ENCODE data around the gene POGK. TPM values are rescaled to one million over a fixed set of nuclear protein-coding genes. Genes with fewer than 3 reads are reported as not detected.
A peak's percentile ranks its signal among the peaks of the same experiment; 100 is the strongest.
"Not testable (repeated sequence)": the region's sequence is repeated elsewhere in the genome, so short reads cannot be mapped to it uniquely, and the experiment has no call there.

POGK gene
- total RNA-seq, 2 experiments from 2014 or later, result 36.1 to 37.7 TPM

DNA sequence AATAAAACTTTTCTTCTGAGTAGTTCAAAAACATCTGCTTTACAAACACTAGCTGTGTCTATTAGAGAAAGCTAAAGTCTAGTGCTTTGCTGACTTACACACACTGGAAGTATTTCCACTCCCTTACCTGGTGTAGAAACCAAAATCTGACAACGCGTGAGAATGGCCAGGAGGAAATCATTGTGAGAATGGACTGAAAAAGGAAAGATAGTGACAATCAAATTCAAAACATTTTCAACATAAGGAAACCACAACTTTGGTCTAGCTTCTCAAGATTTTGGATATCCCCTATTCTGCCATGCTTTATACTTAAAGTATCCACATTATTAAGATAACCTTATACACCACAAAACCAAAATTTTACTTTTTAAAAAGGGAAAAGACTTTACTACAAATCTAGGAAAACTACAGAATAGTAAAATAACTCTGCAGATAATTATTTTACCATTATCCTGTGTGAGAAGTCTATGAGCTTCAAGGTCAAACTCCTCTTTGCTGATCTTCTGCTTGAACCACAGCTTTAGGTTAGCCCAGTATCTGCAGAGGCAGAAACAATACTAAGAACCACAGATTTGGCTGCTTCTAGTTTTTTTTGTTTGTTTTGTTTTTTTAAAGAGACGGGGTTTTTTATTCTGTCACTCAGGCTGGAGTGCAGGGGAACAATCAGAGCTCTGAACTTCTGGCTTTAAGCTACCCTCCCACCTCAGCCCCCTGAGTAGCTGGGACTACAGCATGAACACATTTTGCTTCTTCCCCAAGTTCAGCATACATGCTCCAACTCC is 30.2 kb downstream of the POGK start:
- H3K27me3 Mint-ChIP-seq, result no peaks in the 10 kb centered on the region
- H3K27ac Mint-ChIP-seq, result peak overlapping the region; percentile 9
- ATAC-seq (ENCODE audit: low read depth), result no peak
- peaks cover 22% of the 10 kb centered on the region for H3K36me3 Mint-ChIP-seq
- no peak for DNase-seq
- H3K9me3 Mint-ChIP-seq, result no peaks in the 10 kb centered on the region
- H3K4me1 Mint-ChIP-seq, result peaks cover 32% of the 10 kb centered on the region
- no peak overlapping the region for H3K4me3 Mint-ChIP-seq
- POLR2A ChIA-PET, result interaction anchor here (0.8 to 0.9 kb wide), 2 partner anchors 31 to 351 kb away, joined by 3 to 5 read pairs; partner anchors contain the start of gene POU2F1

DNA sequence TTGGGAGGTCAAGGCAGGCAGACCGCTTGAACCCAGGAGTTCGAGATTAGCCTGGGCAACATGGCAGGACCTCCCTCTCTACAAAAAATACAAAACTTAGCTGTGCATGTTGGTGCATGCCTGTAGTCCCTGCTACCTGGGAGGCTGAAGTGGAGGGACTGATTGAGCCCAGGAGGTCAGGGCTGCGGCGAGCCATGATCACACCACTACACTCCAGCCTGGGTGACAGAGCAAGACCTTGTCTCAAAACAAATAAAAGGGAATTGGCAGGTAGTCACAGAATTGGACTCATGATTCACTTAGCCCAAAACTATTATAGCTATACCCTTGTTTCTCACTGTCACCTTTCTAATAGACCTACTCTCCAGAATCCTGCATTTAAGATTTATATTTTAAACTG is 31.3 kb downstream of the POGK start:
- POLR2A ChIA-PET, result no interaction called here
- Mint-ChIP-seq H3K9me3 (no peaks in the 10 kb centered on the region), H3K4me1 (peaks cover 40% of the 10 kb centered on the region), H3K27me3 (no peaks in the 10 kb centered on the region), H3K36me3 (peaks cover 19% of the 10 kb centered on the region), H3K4me3 (no peak overlapping the region), H3K27ac (no peak overlapping the region)
- ATAC-seq (ENCODE audit: low read depth), result no peak
- DNase-seq, result no peak

GRCh38 chr1:166874464-166874863 is 35.2 kb downstream of the POGK start:
- H3K4me1 Mint-ChIP-seq, result peaks cover 41% of the 10 kb centered on the region
- H3K4me3 Mint-ChIP-seq, result peak overlapping the region; percentile 29
- no peak for DNase-seq
- no peak overlapping the region for H3K27ac Mint-ChIP-seq
- H3K36me3 Mint-ChIP-seq, result peaks cover 11% of the 10 kb centered on the region
- peaks cover 4% of the 10 kb centered on the region for H3K27me3 Mint-ChIP-seq
- no peak for ATAC-seq (ENCODE audit: low read depth)
- H3K9me3 Mint-ChIP-seq, result no peaks in the 10 kb centered on the region
- POLR2A ChIA-PET, result no interaction called here

GRCh38 chr1:166875302-166875733 is 36.0 kb downstream of the POGK start:
- H3K9me3 Mint-ChIP-seq, result no peaks in the 10 kb centered on the region
- POLR2A ChIA-PET, result interaction anchor here (0.6 to 2.3 kb wide), 8 partner anchors 10 to 580 kb away, joined by 3 to 21 read pairs (median 6); partner anchors contain the start of genes POGK and POU2F1

GRCh38 chr1:166875734-166876539 is 36.7 kb downstream of the POGK start, which contains the start of gene TADA1:
Gene TADA1 (minus strand): TSS chr1:166876264. CDS start chr1:166876233, 31 bp downstream.
- Mint-ChIP-seq H3K27ac (peak within 1 kb of the TSS; percentile 99), H3K4me3 (peak within 1 kb of the TSS; percentile 99), H3K27me3 (peaks cover 4% of the 10 kb centered on the region), H3K9me3 (no peaks in the 10 kb centered on the region), H3K36me3 (peaks cover 11% of the 10 kb centered on the region), H3K4me1 (peaks cover 31% of the 10 kb centered on the region)
- ATAC-seq (ENCODE audit: low read depth), result peak; percentile 88
- peak; percentile 98 for DNase-seq
- POLR2A ChIA-PET, result interaction anchor here (0.6 to 2.3 kb wide), 9 partner anchors 9 to 741 kb away, joined by 3 to 21 read pairs (median 3); partner anchors contain the start of genes POGK and POU2F1

More at GRCh38 chr1:166875302-166875733, 36.0 kb downstream of the POGK start:
- DNase-seq, result no peak
- Mint-ChIP-seq H3K4me3 (peak overlapping the region; percentile 99), H3K27me3 (peaks cover 4% of the 10 kb centered on the region), H3K4me1 (peaks cover 32% of the 10 kb centered on the region), H3K36me3 (peaks cover 11% of the 10 kb centered on the region), H3K27ac (peak overlapping the region; percentile 68)
- no peak for ATAC-seq (ENCODE audit: low read depth)

- peaks cover 11% of the 10 kb centered on the region for H3K36me3 Mint-ChIP-seq
- H3K27ac Mint-ChIP-seq, result peak overlapping the region; percentile 99
- POLR2A ChIA-PET, result interaction anchor here (0.9 to 2.3 kb wide), 8 partner anchors 29 to 741 kb away, joined by 3 to 21 read pairs (median 6); partner anchors contain the start of genes POGK and POU2F1
- DNase-seq (no peak), ATAC-seq (ENCODE audit: low read depth) (no peak)
- H3K4me3 Mint-ChIP-seq, result peak overlapping the region; percentile 99
- peaks cover 28% of the 10 kb centered on the region for H3K4me1 Mint-ChIP-seq
- H3K27me3 Mint-ChIP-seq, result peaks cover 4% of the 10 kb centered on the region
- no peaks in the 10 kb centered on the region for H3K9me3 Mint-ChIP-seq
Measured at GRCh38 chr1:166876540-166876838, 37.2 kb downstream of the POGK start.

DNA sequence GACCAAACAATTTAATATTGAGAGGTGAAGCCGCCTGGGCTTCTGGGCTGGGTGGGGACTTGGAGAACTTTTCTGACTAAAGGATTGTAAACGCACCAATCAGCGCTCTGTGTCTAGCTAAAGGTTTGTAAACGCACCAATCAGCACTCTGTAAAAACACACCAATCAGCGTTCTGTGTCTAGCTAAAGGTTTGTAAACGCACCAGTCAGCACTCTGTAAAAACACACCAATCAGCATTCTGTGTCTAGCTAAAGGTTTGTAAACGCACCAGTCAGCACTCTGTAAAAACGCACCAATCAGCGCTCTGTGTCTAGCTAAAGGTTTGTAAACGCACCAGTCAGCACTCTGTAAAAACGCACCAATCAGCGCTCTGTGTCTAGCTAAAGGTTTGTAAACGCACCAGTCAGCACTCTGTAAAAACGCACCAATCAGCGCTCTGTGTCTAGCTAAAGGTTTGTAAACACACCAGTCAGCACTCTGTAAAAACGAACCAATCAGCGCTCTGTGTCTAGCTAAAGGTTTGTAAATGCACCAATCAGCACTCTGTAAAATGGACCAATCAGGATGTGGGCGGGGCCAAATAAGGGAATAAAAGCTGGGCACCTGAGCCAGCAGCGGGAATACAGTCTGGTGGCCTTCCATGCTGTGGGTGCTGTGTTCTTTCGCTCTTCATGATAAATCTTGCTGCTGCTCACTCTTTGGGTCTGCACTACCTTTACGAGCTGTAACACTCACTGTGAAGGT is 39.1 kb downstream of the POGK start:
- H3K27me3 Mint-ChIP-seq; H3K36me3 Mint-ChIP-seq; POLR2A ChIA-PET; H3K9me3 Mint-ChIP-seq; DNase-seq; H3K4me3 Mint-ChIP-seq; ATAC-seq (ENCODE audit: low read depth); H3K27ac Mint-ChIP-seq: not testable (repeated sequence)
- peaks cover 21% of the 10 kb centered on the region for H3K4me1 Mint-ChIP-seq

DNA sequence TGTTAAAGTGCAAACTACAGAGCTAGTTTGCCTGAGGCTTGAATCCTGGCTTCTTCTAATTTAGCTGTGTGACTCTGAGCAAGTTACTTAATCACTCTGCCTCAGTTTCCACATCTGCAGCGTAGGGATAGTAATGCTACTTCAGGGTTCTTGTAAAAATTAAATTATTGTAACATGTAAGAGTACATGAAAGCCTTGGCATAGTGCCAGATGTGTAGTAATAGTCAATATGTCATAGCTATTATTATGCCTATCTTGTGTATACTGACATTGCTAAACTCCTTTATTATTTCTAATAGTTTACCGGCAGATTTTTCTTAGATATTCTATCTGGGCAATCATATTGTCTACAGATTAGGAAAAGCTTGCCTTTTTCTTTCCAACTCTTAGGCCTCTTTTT is 43.6 kb downstream of the POGK start:
- POLR2A ChIA-PET, result no interaction called here
- no peak overlapping the region for H3K27ac Mint-ChIP-seq
- peaks cover 12% of the 10 kb centered on the region for H3K27me3 Mint-ChIP-seq
- no peaks in the 10 kb centered on the region for H3K36me3 Mint-ChIP-seq
- ATAC-seq (ENCODE audit: low read depth) (no peak), DNase-seq (no peak)
- peaks cover 19% of the 10 kb centered on the region for H3K4me1 Mint-ChIP-seq
- H3K9me3 Mint-ChIP-seq, result no peaks in the 10 kb centered on the region
- no peak overlapping the region for H3K4me3 Mint-ChIP-seq

- POLR2A ChIA-PET, result interaction anchor here (1.3 kb wide), 1 partner anchor 21 kb away, joined by 5 read pairs; no protein-coding TSS in a partner anchor
- peak; percentile 66 for DNase-seq
- Mint-ChIP-seq H3K4me1 (peaks cover 19% of the 10 kb centered on the region), H3K9me3 (no peaks in the 10 kb centered on the region), H3K27me3 (peaks cover 16% of the 10 kb centered on the region), H3K27ac (no peak overlapping the region), H3K4me3 (peak overlapping the region; percentile 35), H3K36me3 (no peaks in the 10 kb centered on the region)
- peak; percentile 80 for ATAC-seq (ENCODE audit: low read depth)
Measured at GRCh38 chr1:166884040-166884642, 44.9 kb downstream of the POGK start.

DNA sequence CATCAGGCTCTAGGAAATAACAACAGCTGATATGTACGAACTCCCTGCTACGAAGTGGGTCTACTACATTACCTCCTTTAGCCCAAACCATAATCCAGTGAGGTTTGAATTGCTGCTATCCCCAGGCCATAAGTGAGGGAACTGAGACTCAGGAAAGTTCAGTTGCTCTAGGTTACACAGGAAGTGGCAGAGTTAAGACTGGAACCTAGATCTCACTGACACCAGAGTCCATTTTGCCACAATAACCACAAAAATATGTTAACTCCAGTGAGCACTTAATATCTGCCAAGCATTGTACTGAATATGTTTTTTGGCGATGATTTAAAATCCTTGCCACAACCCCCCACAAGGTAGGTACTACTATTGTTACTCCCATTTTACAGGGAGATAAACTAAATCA is 45.7 kb downstream of the POGK start:
- DNase-seq (no peak), ATAC-seq (ENCODE audit: low read depth) (peak; percentile 38)
- H3K27ac Mint-ChIP-seq, result no peak overlapping the region
- H3K9me3 Mint-ChIP-seq, result no peaks in the 10 kb centered on the region
- no peaks in the 10 kb centered on the region for H3K36me3 Mint-ChIP-seq
- peak overlapping the region; percentile 26 for H3K4me3 Mint-ChIP-seq
- peaks cover 19% of the 10 kb centered on the region for H3K27me3 Mint-ChIP-seq
- H3K4me1 Mint-ChIP-seq, result peaks cover 21% of the 10 kb centered on the region
- POLR2A ChIA-PET, result interaction anchor here (1.2 to 1.3 kb wide), 2 partner anchors 10 to 21 kb away, joined by 3 to 5 read pairs; no protein-coding TSS in a partner anchor

- peaks cover 28% of the 10 kb centered on the region for H3K27me3 Mint-ChIP-seq
Measured at GRCh38 chr1:166888373-166889111, 49.3 kb downstream of the POGK start.

GRCh38 chr1:166889776-166890175 is 50.5 kb downstream of the POGK start:
- no peak overlapping the region for H3K27ac Mint-ChIP-seq
- H3K4me3 Mint-ChIP-seq, result no peak overlapping the region
- DNase-seq, result no peak
- peaks cover 11% of the 10 kb centered on the region for H3K4me1 Mint-ChIP-seq
- peaks cover 1% of the 10 kb centered on the region for H3K9me3 Mint-ChIP-seq
- no peak for ATAC-seq (ENCODE audit: low read depth)
- H3K27me3 Mint-ChIP-seq, result peaks cover 33% of the 10 kb centered on the region
- no peaks in the 10 kb centered on the region for H3K36me3 Mint-ChIP-seq
- POLR2A ChIA-PET, result no interaction called here

More at GRCh38 chr1:166888373-166889111, 49.3 kb downstream of the POGK start:
- Mint-ChIP-seq H3K9me3 (no peaks in the 10 kb centered on the region), H3K4me1 (peaks cover 21% of the 10 kb centered on the region), H3K36me3 (no peaks in the 10 kb centered on the region), H3K27ac (no peak overlapping the region), H3K4me3 (no peak overlapping the region)
- ATAC-seq (ENCODE audit: low read depth), result no peak
- DNase-seq, result no peak
- POLR2A ChIA-PET, result no interaction called here

All from activated naive CD8-positive, alpha-beta T cell treated with anti-CD3 and anti-CD28 coated beads, Interleukin-2, amount 10 ng/mL, durations not matched to agents 7 days and 5 days (primary cell).